Loucy (cell line): ENCODE measurements around the gene RPH3AL.
"Not testable (repeated sequence)": the region's sequence is repeated elsewhere in the genome, so short reads cannot be mapped to it uniquely, and the experiment has no call there.

Experiments
- EZH2phosphoT487 ChIP-seq: fragments of 200-600 bp; IDR thresholded peaks from 2 replicates; pipeline ENCODE4 v1.6.1; 2018; ENCODE audit warnings: antibody characterized with exemption, mild to moderate bottlenecking, moderate library complexity, borderline replicate concordance
- TF ChIP-seq, protein P1 (sequence below): fragments of 200-600 bp; sonication (generic); conservative IDR thresholded peaks from 2 replicates; pipeline ENCODE4 v1.5.1; 2014; ENCODE audit warnings: mild to moderate bottlenecking, antibody characterized with exemption, low read length

DNA sequence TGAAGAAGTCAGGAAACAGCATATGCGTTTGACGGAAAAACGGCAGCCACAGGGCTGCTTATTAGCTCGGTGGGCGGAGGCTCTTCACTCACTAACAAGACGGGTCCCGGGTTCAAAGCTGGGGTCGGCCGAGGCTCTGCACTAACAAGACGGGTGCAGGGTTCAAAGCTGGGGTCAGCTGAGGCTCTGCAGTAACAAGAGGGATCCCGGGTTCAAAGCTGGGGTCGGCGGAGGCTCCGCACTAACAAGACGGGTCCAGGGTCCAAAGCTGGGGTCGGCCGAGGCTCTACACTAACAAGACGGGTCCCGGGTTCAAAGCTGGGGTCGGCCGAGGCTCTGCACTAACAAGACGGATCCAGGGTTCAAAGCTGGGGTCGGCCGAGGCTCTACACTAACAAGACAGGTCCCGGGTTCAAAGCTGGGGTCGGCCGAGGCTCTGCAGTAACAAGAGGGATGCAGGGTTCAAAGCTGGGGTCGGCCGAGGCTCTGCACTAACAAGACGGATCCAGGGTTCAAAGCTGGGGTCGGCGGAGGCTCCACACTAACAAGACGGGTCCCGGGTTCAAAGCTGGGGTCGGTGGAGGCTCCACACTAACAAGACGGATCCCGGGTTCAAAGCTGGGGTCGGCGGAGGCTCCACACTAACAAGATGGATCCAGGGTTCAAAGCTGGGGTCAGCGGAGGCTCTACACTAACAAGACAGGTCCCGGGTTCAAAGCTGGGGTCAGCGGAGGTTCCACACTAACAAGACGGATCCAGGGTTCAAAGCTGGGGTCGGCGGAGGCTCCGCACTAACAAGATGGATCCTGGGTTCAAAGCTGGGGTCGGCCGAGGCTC is 117.4 kb downstream of the RPH3AL start:
- TF ChIP-seq, protein P1, sequence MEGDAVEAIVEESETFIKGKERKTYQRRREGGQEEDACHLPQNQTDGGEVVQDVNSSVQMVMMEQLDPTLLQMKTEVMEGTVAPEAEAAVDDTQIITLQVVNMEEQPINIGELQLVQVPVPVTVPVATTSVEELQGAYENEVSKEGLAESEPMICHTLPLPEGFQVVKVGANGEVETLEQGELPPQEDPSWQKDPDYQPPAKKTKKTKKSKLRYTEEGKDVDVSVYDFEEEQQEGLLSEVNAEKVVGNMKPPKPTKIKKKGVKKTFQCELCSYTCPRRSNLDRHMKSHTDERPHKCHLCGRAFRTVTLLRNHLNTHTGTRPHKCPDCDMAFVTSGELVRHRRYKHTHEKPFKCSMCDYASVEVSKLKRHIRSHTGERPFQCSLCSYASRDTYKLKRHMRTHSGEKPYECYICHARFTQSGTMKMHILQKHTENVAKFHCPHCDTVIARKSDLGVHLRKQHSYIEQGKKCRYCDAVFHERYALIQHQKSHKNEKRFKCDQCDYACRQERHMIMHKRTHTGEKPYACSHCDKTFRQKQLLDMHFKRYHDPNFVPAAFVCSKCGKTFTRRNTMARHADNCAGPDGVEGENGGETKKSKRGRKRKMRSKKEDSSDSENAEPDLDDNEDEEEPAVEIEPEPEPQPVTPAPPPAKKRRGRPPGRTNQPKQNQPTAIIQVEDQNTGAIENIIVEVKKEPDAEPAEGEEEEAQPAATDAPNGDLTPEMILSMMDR, result not testable (repeated sequence)
- not testable (repeated sequence) for TF ChIP-seq EZH2phosphoT487
